Measurements from ENCODE around the gene RIPPLY2. TPM values are rescaled to one million over a fixed set of nuclear protein-coding genes. Genes with fewer than 3 reads are reported as not detected.
"Not testable (repeated sequence)": the region's sequence is repeated elsewhere in the genome, so short reads cannot be mapped to it uniquely, and the experiment has no call there.

The RIPPLY2 gene
- total RNA-seq, 2 experiments from 2014 or later, result not detected

GRCh38 chr6:83897094-83897493 lies 43.9 kb downstream of the RIPPLY2 start:
- H3K4me1 Mint-ChIP-seq; CTCF ChIA-PET; H3K27ac Mint-ChIP-seq; DNase-seq; H3K4me3 Mint-ChIP-seq; H3K27me3 Mint-ChIP-seq; H3K9me3 Mint-ChIP-seq (ENCODE audit: low read depth); ATAC-seq: not testable (repeated sequence)
- H3K36me3 Mint-ChIP-seq, result peaks cover 24% of the 10 kb centered on the region

- CTCF ChIA-PET, result no interaction called here
Observed at GRCh38 chr6:83901624-83902023, 48.5 kb downstream of the RIPPLY2 start.

GRCh38 chr6:83904395-83904794 lies 51.2 kb downstream of the RIPPLY2 start:
- peaks cover 36% of the 10 kb centered on the region for H3K36me3 Mint-ChIP-seq
- CTCF ChIA-PET, result no interaction called here
- no peaks in the 10 kb centered on the region for H3K27me3 Mint-ChIP-seq
- H3K4me3 Mint-ChIP-seq, result no peak overlapping the region
- no peak for DNase-seq
- H3K27ac Mint-ChIP-seq, result no peak overlapping the region
- no peaks in the 10 kb centered on the region for H3K4me1 Mint-ChIP-seq
- no peak for ATAC-seq
- peaks cover 16% of the 10 kb centered on the region for H3K9me3 Mint-ChIP-seq (ENCODE audit: low read depth)

More at GRCh38 chr6:83901624-83902023, 48.5 kb downstream of the RIPPLY2 start:
- Mint-ChIP-seq H3K36me3 (peaks cover 34% of the 10 kb centered on the region), H3K9me3 (ENCODE audit: low read depth) (peaks cover 16% of the 10 kb centered on the region), H3K4me3 (no peak overlapping the region), H3K27ac (no peak overlapping the region), H3K27me3 (no peaks in the 10 kb centered on the region), H3K4me1 (no peaks in the 10 kb centered on the region)
- DNase-seq, result no peak
- no peak for ATAC-seq

- no peak overlapping the region for H3K4me3 Mint-ChIP-seq
- peaks cover 6% of the 10 kb centered on the region for H3K4me1 Mint-ChIP-seq
- peaks cover 16% of the 10 kb centered on the region for H3K9me3 Mint-ChIP-seq (ENCODE audit: low read depth)
- CTCF ChIA-PET, result no interaction called here
- DNase-seq (no peak), ATAC-seq (no peak)
- no peak overlapping the region for H3K27ac Mint-ChIP-seq
- H3K36me3 Mint-ChIP-seq, result peaks cover 39% of the 10 kb centered on the region
- no peaks in the 10 kb centered on the region for H3K27me3 Mint-ChIP-seq
Observed at GRCh38 chr6:83905648-83906047, 52.5 kb downstream of the RIPPLY2 start.

Other genes with a start within 250 kb of the RIPPLY2 start
- gene SNAP91, start 144.3 kb upstream of the RIPPLY2 start, total RNA-seq, result not detected
- 10 to 100 TPM; 31.0 to 35.4 TPM for gene CYB5R4, start 6.3 kb downstream of the RIPPLY2 start, total RNA-seq
- not detected for gene MRAP2, start 180.4 kb downstream of the RIPPLY2 start, total RNA-seq